Liver (tissue), 9 donors: ENCODE measurements around the gene DDN. TPM values are rescaled to one million over a fixed set of nuclear protein-coding genes. Genes with fewer than 3 reads are reported as not detected.

Experiments
- DNase-seq: peaks from one replicate; pipeline ENCODE4 v3.0.0-alpha.2; 2017; ENCODE audit warnings: low spot score
- H3K27ac ChIP-seq, 2 donors: one replicate each; pipeline ENCODE4 v1.7.0; 2013; ENCODE audit warnings: inconsistent platforms in 2 of 2, low read length in 2 of 2, control low read depth in 1 of 2, low read depth in 1 of 2, mild to moderate bottlenecking in 1 of 2
- H3K27me3 ChIP-seq, 4 donors: one replicate each; pipeline versions ENCODE4 v1.6.1 to v1.7.0; 2013; ENCODE audit warnings: low read length in 3 of 4, inconsistent platforms in 1 of 4, mild to moderate bottlenecking in 1 of 4, moderate library complexity in 1 of 4; ENCODE audit not compliant: control insufficient read depth in 4 of 4, insufficient read depth in 4 of 4
- H3K36me3 ChIP-seq, 4 donors: one replicate each; pipeline versions ENCODE4 v1.6.1 to v1.7.0; 2013; ENCODE audit warnings: low read length in 3 of 4, mild to moderate bottlenecking in 3 of 4, low read depth in 1 of 4, moderate library complexity in 1 of 4; ENCODE audit not compliant: control insufficient read depth in 4 of 4, insufficient read depth in 3 of 4
- H3K4me1 ChIP-seq, 4 donors: one replicate each; pipeline versions ENCODE4 v1.6.1 to v1.7.0; 2013; ENCODE audit warnings: low read length in 3 of 4, mild to moderate bottlenecking in 3 of 4, moderate library complexity in 1 of 4; ENCODE audit not compliant: control insufficient read depth in 4 of 4, insufficient read depth in 4 of 4
- H3K4me3 ChIP-seq, 3 donors: one replicate each; pipeline versions ENCODE4 v1.6.1 to v1.7.0; 2013; ENCODE audit warnings: low read length in 3 of 3, control low read depth in 1 of 3, low read depth in 1 of 3, mild to moderate bottlenecking in 1 of 3
- H3K9ac ChIP-seq, 2 donors: one replicate each; pipeline ENCODE4 v1.7.0; 2013; ENCODE audit warnings: low read length in 2 of 2, mild to moderate bottlenecking in 2 of 2, moderate library complexity in 2 of 2, control low read depth in 1 of 2, low read depth in 1 of 2
- H3K9me3 ChIP-seq, 4 donors: one replicate each; pipeline versions ENCODE4 v1.6.1 to v1.7.0; 2013; ENCODE audit warnings: low read length in 3 of 4; ENCODE audit not compliant: control insufficient read depth in 4 of 4
- ATF3 ChIP-seq: IDR thresholded peaks from 2 replicates; pipeline ENCODE4 v1.6.1; 2016; ENCODE audit warnings: antibody characterized with exemption
- EGR1 ChIP-seq, 2 donors: IDR thresholded peaks; 2 replicates each; pipeline ENCODE4 v1.6.1; 2016 to 2018; ENCODE audit warnings: antibody characterized with exemption in 2 of 2, low read depth in 2 of 2
- FOXA1 ChIP-seq: IDR thresholded peaks from 2 replicates; pipeline ENCODE4 v1.6.1; 2016; ENCODE audit warnings: antibody characterized with exemption
- FOXA2 ChIP-seq: IDR thresholded peaks from 2 replicates; pipeline ENCODE4 v1.6.1; 2016; ENCODE audit warnings: antibody characterized with exemption
- GABPA ChIP-seq, 2 donors: IDR thresholded peaks in 1 of 2; conservative IDR thresholded peaks in 1 of 2; 2 replicates each; pipeline ENCODE4 v1.6.1; 2016; ENCODE audit warnings: antibody characterized with exemption in 2 of 2, mild to moderate bottlenecking in 1 of 2, moderate library complexity in 1 of 2
- HNF4A ChIP-seq, 2 donors: conservative IDR thresholded peaks; 2 replicates each; pipeline ENCODE4 v1.6.1; 2016; ENCODE audit warnings: antibody characterized with exemption in 2 of 2, mild to moderate bottlenecking in 2 of 2
- HNF4G ChIP-seq: IDR thresholded peaks from 2 replicates; pipeline ENCODE4 v1.6.1; 2016; ENCODE audit warnings: antibody characterized with exemption
- JUND ChIP-seq, 2 donors: IDR thresholded peaks; 2 replicates each; pipeline ENCODE4 v1.6.1; 2016; ENCODE audit warnings: antibody characterized with exemption in 2 of 2
- MAX ChIP-seq: IDR thresholded peaks from 2 replicates; pipeline ENCODE4 v1.6.1; 2016; ENCODE audit warnings: antibody characterized with exemption
- NR2F2 ChIP-seq: IDR thresholded peaks from 2 replicates; pipeline ENCODE4 v1.6.1; 2016; ENCODE audit warnings: antibody characterized with exemption
- RAD21 ChIP-seq, 2 donors: IDR thresholded peaks; 2 replicates each; pipeline ENCODE4 v1.6.1; 2016; ENCODE audit warnings: antibody characterized with exemption in 2 of 2, mild to moderate bottlenecking in 2 of 2
- REST ChIP-seq: IDR thresholded peaks from 2 replicates; pipeline ENCODE4 v1.6.1; 2016; ENCODE audit warnings: antibody characterized with exemption, mild to moderate bottlenecking
- RXRA ChIP-seq, 2 donors: IDR thresholded peaks; 2 replicates each; pipeline ENCODE4 v1.6.1; 2017 to 2018; ENCODE audit warnings: antibody characterized with exemption in 2 of 2, mild to moderate bottlenecking in 1 of 2
- SP1 ChIP-seq: IDR thresholded peaks from 2 replicates; pipeline ENCODE4 v1.6.1; 2018; ENCODE audit warnings: antibody characterized with exemption, mild to moderate bottlenecking
- TAF1 ChIP-seq: conservative IDR thresholded peaks from 2 replicates; pipeline ENCODE4 v1.6.1; 2016; ENCODE audit warnings: antibody characterized with exemption, mild to moderate bottlenecking
- YY1 ChIP-seq: IDR thresholded peaks from 2 replicates; pipeline ENCODE4 v1.6.1; 2016; ENCODE audit warnings: antibody characterized with exemption, mild to moderate bottlenecking
- ZBTB33 ChIP-seq: IDR thresholded peaks from 2 replicates; pipeline ENCODE4 v1.6.1; 2016; ENCODE audit warnings: antibody characterized with exemption
- WGBS: extraction: QIAGEN DNeasy Blood & Tissue Kit; methylation state at CpG from one replicate; pipeline ENCODE4 v1.1.7; 2013; 5-methylcytosine and 5-hydroxymethylcytosine counted together
- polyA plus RNA-seq, 2 donors: library from polyadenylated mRNA; stranded (reverse) in 1 of 2; unstranded in 1 of 2; fragments of 200-250 nt in 1 of 2; fragments of >200 nt in 1 of 2; fragmentation: Nextera tagmentation in 1 of 2; extraction: Ambion mirVana in 1 of 2; gene quantifications; one replicate each; pipeline versions ENCODE4 v1.2.1 to v1.2.3, GENCODE V29; 2013 to 2015
- total RNA-seq, 2 donors: library from RNA; depleted of rRNA; stranded (reverse); fragments of >200 nt; gene quantifications; one replicate each; pipeline ENCODE4 v1.2.3, GENCODE V29; 2014
- TF ChIP-seq, protein P1 (sequence below): fragments of 150-350 bp; IDR thresholded peaks from 2 replicates; pipeline ENCODE4 v1.5.1; 2017; ENCODE audit warnings: improper control_type of control experiment, low read depth, low read length; ENCODE audit not compliant: missing input control
- donor health status: healthy.
- donor health status: healthy.
- donor health status: healthy.
- donor health status: healthy.
- donor health status: healthy.

DDN gene
- total and polyA plus RNA-seq, 4 donors, result 0.09 TPM; not detected in 3

DNA sequence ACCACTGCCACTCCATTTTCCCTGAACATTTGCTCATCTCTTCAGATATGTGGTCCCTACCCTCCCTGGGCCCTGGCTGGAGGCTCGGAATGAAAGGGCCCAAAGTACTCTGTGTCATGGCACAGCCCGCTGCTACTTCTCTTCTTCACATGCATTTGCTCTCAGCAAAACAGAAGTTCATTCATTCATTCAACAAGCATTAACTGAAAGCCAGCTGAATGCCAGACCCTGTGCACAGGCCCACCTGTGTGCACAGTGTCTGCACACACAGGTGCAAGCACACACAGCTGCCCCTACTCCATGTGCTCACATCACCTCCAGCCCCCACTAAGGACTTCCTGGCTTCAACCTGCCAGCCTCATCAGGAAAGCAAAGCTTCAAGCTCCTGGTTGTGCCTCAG lies 13.3 kb downstream of the DDN start:
- H3K9ac ChIP-seq, result no peak overlapping the region
- H3K27ac ChIP-seq, result no peak overlapping the region
- H3K4me3 ChIP-seq, result no peak overlapping the region
- no peak for DNase-seq
- WGBS, result 78% methylated on average over 2 of the region's 2 CpGs
- H3K9me3 ChIP-seq, result no peaks in the 10 kb centered on the region
- TF ChIP-seq YY1 (no peak), HNF4A (conservative IDR thresholded peaks at IDR 0.05) (no peak), EGR1 (IDR thresholded peaks at IDR 0.05; ENCODE audit: low read depth in 2 of 2) (no peak), JUND (IDR thresholded peaks at IDR 0.05) (no peak), NR2F2 (no peak), TAF1 (no peak), ZBTB33 (no peak), FOXA1 (no peak), GABPA (IDR thresholded peaks at IDR 0.05 in 1 of 2, conservative IDR thresholded peaks at IDR 0.05 in 1 of 2) (no peak), SP1 (no peak), FOXA2 (no peak), RXRA (IDR thresholded peaks at IDR 0.05) (no peak), ATF3 (no peak), HNF4G (no peak), RAD21 (IDR thresholded peaks at IDR 0.05) (no peak), MAX (no peak), REST (no peak)
- TF ChIP-seq, protein P1, sequence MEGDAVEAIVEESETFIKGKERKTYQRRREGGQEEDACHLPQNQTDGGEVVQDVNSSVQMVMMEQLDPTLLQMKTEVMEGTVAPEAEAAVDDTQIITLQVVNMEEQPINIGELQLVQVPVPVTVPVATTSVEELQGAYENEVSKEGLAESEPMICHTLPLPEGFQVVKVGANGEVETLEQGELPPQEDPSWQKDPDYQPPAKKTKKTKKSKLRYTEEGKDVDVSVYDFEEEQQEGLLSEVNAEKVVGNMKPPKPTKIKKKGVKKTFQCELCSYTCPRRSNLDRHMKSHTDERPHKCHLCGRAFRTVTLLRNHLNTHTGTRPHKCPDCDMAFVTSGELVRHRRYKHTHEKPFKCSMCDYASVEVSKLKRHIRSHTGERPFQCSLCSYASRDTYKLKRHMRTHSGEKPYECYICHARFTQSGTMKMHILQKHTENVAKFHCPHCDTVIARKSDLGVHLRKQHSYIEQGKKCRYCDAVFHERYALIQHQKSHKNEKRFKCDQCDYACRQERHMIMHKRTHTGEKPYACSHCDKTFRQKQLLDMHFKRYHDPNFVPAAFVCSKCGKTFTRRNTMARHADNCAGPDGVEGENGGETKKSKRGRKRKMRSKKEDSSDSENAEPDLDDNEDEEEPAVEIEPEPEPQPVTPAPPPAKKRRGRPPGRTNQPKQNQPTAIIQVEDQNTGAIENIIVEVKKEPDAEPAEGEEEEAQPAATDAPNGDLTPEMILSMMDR, result no peak
- H3K4me1 ChIP-seq, result peaks cover 3 to 7% (median 4%) of the 10 kb centered on the region in 4 donors
- H3K36me3 ChIP-seq, result no peaks in the 10 kb centered on the region
- H3K27me3 ChIP-seq, result peaks cover 0 to 13% (median 5%) of the 10 kb centered on the region in 4 donors
